Measurements from ENCODE around the gene TIMP4. TPM values are rescaled to one million over a fixed set of nuclear protein-coding genes. Genes with fewer than 3 reads are reported as not detected.
A peak's percentile ranks its signal among the peaks of the same experiment; 100 is the strongest.

Gene TIMP4
- total RNA-seq, 4 donors from 2014 or later, result 1.1 to 7.9 (median 5.1) TPM

DNA sequence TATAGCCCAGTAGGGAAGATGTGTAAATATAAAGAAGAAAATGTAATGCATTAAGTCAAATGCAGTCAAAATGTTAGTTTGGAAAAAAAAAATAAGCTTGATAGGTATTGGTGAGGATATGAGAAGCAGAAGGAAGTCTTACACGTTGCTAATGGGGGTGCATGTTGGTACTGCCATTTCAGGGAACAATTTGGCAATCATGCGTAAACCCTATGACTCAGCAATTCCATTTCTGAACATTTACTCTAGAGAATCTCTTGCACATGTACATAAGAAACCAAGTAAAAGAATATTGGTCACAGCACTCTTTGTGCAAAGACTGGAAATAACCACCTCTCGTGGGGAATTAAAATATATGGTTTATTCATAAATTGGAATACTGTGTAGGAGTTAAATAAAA is 35.5 kb upstream of the TIMP4 start:
- no peaks in the 10 kb centered on the region for H3K27me3 ChIP-seq
- intact Hi-C loops (cut with DNase I; ENCODE audit: low total_unique reads), result no loop called here
- in situ Hi-C loops (cut with MboI; ENCODE audit: low pct_ligation_motif_present in 1 of 4, low pct_unique_long_range_greater_than_20kb in 1 of 4, low sequenced_read_pairs in 3 of 4), result no loop called here
- H3K27ac ChIP-seq, result peak overlapping the region; percentile 47 to 75 (median 70)
- no peaks in the 10 kb centered on the region for H3K36me3 ChIP-seq
- no peaks in the 10 kb centered on the region for H3K9me3 ChIP-seq
- H3K4me3 ChIP-seq, result no peak overlapping the region
- DNase-seq, result no peak
- TF ChIP-seq POLR2A (IDR thresholded peaks at IDR 0.05) (no peak), POLR2AphosphoS5 (IDR thresholded peaks at IDR 0.05) (peak; percentile 15 to 58 (median 34)), EP300 (IDR thresholded peaks at IDR 0.05; ENCODE audit: low read depth) (no peak)
- TF ChIP-seq, protein P1, sequence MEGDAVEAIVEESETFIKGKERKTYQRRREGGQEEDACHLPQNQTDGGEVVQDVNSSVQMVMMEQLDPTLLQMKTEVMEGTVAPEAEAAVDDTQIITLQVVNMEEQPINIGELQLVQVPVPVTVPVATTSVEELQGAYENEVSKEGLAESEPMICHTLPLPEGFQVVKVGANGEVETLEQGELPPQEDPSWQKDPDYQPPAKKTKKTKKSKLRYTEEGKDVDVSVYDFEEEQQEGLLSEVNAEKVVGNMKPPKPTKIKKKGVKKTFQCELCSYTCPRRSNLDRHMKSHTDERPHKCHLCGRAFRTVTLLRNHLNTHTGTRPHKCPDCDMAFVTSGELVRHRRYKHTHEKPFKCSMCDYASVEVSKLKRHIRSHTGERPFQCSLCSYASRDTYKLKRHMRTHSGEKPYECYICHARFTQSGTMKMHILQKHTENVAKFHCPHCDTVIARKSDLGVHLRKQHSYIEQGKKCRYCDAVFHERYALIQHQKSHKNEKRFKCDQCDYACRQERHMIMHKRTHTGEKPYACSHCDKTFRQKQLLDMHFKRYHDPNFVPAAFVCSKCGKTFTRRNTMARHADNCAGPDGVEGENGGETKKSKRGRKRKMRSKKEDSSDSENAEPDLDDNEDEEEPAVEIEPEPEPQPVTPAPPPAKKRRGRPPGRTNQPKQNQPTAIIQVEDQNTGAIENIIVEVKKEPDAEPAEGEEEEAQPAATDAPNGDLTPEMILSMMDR (IDR thresholded peaks at IDR 0.05), result no peak
- WGBS, 2 donors (ENCODE audit: low coverage in 1 of 2), result 25 to 33% methylated on average over 3 of the region's 3 CpGs
- H3K4me1 ChIP-seq, result peaks cover 8 to 37% (median 28%) of the 10 kb centered on the region in 4 donors

DNA sequence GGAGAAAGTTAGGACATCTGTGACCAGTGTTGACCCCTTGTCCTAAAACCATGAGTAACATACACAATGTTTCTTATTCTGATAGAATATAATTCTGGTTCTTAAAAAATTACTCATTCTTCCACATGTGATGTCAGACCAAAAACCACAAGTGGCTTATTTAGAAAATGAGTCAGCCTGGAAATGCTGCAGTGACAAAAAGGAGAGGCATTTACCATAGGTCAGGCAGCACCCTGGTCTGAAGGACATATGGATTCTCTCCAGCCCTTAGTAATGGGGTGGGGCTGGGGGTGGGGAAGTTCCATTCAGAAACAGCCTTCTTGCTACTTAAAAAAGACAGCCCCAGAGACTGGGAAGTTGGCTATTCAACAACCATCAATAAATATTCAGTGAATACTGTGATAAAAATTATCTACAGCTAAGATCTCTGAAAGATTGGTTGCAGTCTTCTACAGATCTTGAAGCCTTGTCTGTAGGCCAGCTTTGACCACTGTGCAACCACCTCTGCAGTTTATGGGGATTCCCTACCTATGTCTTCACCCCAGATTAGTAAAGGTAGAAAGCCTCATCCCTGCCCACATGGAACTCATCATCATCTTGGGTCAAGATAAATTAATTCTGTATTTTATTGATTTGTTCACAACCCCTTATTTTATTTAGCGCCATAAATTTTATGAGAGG is 34.9 kb upstream of the TIMP4 start:
- Histone ChIP-seq H3K27ac (peak overlapping the region; percentile 47 to 75 (median 70)), H3K4me1 (peaks cover 10 to 42% (median 28%) of the 10 kb centered on the region in 4 donors), H3K9me3 (no peaks in the 10 kb centered on the region), H3K36me3 (no peaks in the 10 kb centered on the region), H3K4me3 (no peak overlapping the region), H3K27me3 (no peaks in the 10 kb centered on the region)
- WGBS, 2 donors (ENCODE audit: low coverage in 1 of 2), result 36 to 57% methylated on average over 1 of the region's 1 CpG
- in situ Hi-C loops (cut with MboI; ENCODE audit: low pct_ligation_motif_present in 1 of 4, low pct_unique_long_range_greater_than_20kb in 1 of 4, low sequenced_read_pairs in 3 of 4) (no loop called here), intact Hi-C loops (cut with DNase I; ENCODE audit: low total_unique reads) (no loop called here)
- peak; percentile 61 for DNase-seq
- TF ChIP-seq POLR2AphosphoS5 (IDR thresholded peaks at IDR 0.05) (peak; percentile 14 to 42 (median 41)), POLR2A (IDR thresholded peaks at IDR 0.05) (no peak), EP300 (IDR thresholded peaks at IDR 0.05; ENCODE audit: low read depth) (no peak)

DNA sequence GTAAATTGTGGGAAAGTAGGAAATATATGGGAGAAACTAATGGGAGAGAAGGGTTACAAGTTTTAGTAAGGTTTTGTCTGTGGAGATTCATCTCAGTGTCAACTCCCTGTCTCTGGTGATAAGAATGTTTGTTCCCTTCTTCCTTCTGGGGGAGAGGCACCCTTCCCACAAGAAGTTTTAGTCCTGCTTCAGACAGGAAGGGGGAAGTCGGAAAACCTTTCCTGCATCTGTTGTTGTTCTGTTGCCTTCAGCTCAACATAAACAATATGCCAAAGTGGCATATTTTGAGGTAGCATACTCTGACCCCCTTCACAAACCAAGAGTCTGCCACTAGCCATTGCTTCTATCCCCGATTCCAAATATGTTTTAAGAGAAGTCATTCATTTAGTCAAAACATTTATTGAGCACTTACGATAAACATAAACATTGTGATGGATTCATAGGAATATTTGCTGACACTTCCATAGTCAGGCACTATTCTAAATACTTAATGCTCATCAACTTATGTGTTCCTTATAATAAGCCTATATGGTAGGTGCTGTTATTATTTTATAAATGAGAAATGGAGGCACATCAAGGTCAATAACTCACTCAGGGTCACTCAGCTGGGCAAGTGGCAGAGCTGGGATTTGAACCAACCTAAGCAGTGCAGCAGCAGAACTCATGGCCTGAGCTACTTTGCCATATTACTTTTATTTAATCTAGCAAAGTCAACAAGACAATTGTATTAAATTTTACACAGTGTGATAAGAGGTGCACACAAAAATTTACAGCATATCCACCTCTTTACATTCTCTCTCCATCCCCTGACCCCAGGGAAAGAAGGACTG is 34.2 kb upstream of the TIMP4 start:
- TF ChIP-seq POLR2AphosphoS5 (IDR thresholded peaks at IDR 0.05) (no peak), EP300 (IDR thresholded peaks at IDR 0.05; ENCODE audit: low read depth) (no peak), POLR2A (IDR thresholded peaks at IDR 0.05) (no peak)
- TF ChIP-seq, protein P1 (IDR thresholded peaks at IDR 0.05), result no peak
- Histone ChIP-seq H3K9me3 (no peaks in the 10 kb centered on the region), H3K27me3 (no peaks in the 10 kb centered on the region), H3K27ac (peak overlapping the region; percentile 47 to 75 (median 70)), H3K4me3 (no peak overlapping the region), H3K4me1 (peaks cover 14 to 49% (median 35%) of the 10 kb centered on the region in 4 donors), H3K36me3 (no peaks in the 10 kb centered on the region)
- 91 to 94% methylated on average over 3 of the region's 3 CpGs for WGBS, 2 donors (ENCODE audit: low coverage in 1 of 2)
- intact Hi-C loops (cut with DNase I; ENCODE audit: low total_unique reads), result no loop called here
- DNase-seq, result no peak
- in situ Hi-C loops (cut with MboI; ENCODE audit: low pct_ligation_motif_present in 1 of 4, low pct_unique_long_range_greater_than_20kb in 1 of 4, low sequenced_read_pairs in 3 of 4), result no loop called here

GRCh38 chr3:12192173-12192572 is 33.5 kb upstream of the TIMP4 start:
- DNase-seq, result no peak
- intact Hi-C loops (cut with DNase I; ENCODE audit: low total_unique reads), result no loop called here

More at GRCh38 chr3:12192173-12192572, 33.5 kb upstream of the TIMP4 start:
- TF ChIP-seq EP300 (IDR thresholded peaks at IDR 0.05; ENCODE audit: low read depth), result no peak
- TF ChIP-seq POLR2AphosphoS5 (IDR thresholded peaks at IDR 0.05), result no peak
- no peak for TF ChIP-seq POLR2A (IDR thresholded peaks at IDR 0.05)
- TF ChIP-seq, protein P1 (IDR thresholded peaks at IDR 0.05), result no peak
- H3K27ac ChIP-seq, result no peak overlapping the region
- H3K4me1 ChIP-seq, result peaks cover 14 to 54% (median 40%) of the 10 kb centered on the region in 4 donors
- no peaks in the 10 kb centered on the region for H3K27me3 ChIP-seq
- H3K9me3 ChIP-seq, result no peaks in the 10 kb centered on the region
- H3K36me3 ChIP-seq, result no peaks in the 10 kb centered on the region
- no peak overlapping the region for H3K4me3 ChIP-seq
- WGBS, 2 donors (ENCODE audit: low coverage in 1 of 2), result 83 to 86% methylated on average over 8 of the region's 8 CpGs
- in situ Hi-C loops (cut with MboI; ENCODE audit: low pct_ligation_motif_present in 1 of 4, low pct_unique_long_range_greater_than_20kb in 1 of 4, low sequenced_read_pairs in 3 of 4), result no loop called here

Measured in transverse colon (tissue), 4 donors.